C4-2B (cell line): Measurements from ENCODE around the gene CDC42SE2.
A peak's percentile ranks its signal among the peaks of the same experiment; 100 is the strongest.

Experiments
- H3K27ac ChIP-seq: fragments of 450-650 bp; 2 replicates; pipeline ENCODE4 v1.5.1; 2017
- ZFX ChIP-seq: fragments of 450-650 bp; IDR thresholded peaks from 2 replicates; pipeline ENCODE4 v1.6.1; 2017
- TF ChIP-seq, protein P1 (sequence below): fragments of 450-650 bp; conservative IDR thresholded peaks from 2 replicates; pipeline ENCODE4 v1.5.1; 2017; ENCODE audit warnings: mild to moderate bottlenecking

The CDC42SE2 gene

DNA sequence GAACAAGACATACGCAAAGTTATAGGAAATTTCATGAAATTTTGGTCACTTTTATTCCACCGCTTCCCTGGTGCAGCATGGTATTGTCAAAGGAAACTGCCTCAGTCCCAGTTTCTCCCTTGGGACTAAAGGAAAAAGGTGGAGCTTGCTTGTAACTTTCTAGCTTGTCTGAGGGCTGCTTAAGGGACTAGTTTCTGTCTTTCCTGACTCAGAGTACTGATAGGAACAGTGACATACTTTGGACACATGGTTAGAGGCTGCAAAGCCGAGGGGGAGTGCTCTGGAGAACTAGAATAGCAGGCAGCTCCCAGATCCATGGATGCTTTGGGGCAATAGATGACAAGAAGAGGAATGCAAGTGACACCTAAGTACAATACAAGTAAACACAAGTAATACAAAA lies 136.7 kb downstream of the CDC42SE2 start:
- no peak overlapping the region for H3K27ac ChIP-seq
- no peak for TF ChIP-seq ZFX
- TF ChIP-seq, protein P1, sequence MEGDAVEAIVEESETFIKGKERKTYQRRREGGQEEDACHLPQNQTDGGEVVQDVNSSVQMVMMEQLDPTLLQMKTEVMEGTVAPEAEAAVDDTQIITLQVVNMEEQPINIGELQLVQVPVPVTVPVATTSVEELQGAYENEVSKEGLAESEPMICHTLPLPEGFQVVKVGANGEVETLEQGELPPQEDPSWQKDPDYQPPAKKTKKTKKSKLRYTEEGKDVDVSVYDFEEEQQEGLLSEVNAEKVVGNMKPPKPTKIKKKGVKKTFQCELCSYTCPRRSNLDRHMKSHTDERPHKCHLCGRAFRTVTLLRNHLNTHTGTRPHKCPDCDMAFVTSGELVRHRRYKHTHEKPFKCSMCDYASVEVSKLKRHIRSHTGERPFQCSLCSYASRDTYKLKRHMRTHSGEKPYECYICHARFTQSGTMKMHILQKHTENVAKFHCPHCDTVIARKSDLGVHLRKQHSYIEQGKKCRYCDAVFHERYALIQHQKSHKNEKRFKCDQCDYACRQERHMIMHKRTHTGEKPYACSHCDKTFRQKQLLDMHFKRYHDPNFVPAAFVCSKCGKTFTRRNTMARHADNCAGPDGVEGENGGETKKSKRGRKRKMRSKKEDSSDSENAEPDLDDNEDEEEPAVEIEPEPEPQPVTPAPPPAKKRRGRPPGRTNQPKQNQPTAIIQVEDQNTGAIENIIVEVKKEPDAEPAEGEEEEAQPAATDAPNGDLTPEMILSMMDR, result no peak

DNA sequence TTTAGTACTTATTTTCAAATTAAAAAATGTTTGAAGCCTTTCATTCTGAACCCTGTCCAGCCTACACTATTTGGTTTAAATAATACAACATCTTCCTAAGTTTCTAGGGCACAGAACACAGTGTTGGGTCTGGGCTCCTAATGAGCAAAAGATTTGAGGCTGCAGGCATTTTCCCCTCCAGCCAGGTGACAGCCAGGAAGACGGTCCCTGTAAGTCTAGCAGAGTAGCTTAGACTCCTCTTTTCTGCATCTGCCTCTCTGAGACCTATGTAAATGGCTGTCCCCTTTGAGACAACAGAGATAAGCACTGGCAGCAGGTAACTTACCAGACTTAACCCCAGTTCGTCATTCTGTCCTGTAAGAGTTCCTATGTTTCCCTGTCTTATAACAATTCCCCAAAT lies 141.8 kb downstream of the CDC42SE2 start:
- H3K27ac ChIP-seq, result no peak overlapping the region
- no peak for TF ChIP-seq ZFX
- TF ChIP-seq, protein P1, result no peak

DNA sequence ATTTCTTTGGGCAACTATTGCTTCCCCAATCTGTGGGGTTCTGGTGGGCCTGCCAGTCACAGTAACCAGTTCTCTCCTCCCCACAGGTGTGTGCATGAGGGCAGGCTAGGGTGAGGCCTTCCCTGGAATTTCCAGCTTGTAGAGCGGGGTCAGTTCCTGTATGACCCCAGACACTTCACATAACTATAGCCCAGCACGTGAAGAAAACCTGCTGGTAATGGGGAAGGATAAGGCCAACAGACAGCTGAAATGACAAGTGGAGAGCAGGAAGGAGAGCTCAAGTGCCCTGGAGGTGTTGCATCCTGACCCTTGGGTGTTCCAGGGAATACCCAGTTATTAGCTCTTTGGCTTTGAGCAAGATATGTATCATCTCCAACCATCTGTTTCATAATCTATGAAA lies 142.2 kb downstream of the CDC42SE2 start:
- no peak for TF ChIP-seq ZFX
- TF ChIP-seq, protein P1, result no peak
- H3K27ac ChIP-seq, result no peak overlapping the region

DNA sequence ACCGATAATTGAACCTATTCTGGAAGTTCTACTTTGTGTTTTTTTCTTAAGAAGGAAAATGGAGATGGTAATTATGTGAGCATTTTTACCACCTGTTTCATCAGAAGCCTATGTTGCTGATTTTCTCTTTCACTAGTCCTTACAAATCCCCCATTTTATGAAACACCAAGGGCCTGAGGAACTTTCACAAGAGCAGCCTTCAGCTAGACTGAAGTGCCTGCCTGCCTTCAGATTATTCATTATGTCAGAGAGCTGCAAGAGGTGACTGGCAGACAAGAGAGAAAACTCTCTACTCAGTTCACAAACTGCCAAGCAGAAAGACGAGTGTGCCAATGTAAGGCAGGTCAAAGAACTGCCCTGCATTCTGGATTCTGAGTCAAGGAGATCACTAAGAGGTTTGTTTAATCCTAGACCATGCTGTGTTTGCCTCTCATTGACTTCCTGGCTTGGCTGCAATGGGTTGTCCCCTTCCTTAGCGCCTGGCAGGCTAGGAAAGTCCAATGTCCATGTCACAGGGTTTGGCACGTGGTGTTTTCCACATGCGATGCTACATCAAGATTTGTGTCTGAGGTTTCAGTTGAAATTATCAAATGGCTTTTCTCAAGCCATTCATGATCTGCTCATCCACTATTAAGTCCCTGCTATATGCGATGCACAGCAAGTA lies 143.3 kb downstream of the CDC42SE2 start:
- no peak overlapping the region for H3K27ac ChIP-seq
- TF ChIP-seq ZFX, result no peak
- TF ChIP-seq, protein P1, result no peak

DNA sequence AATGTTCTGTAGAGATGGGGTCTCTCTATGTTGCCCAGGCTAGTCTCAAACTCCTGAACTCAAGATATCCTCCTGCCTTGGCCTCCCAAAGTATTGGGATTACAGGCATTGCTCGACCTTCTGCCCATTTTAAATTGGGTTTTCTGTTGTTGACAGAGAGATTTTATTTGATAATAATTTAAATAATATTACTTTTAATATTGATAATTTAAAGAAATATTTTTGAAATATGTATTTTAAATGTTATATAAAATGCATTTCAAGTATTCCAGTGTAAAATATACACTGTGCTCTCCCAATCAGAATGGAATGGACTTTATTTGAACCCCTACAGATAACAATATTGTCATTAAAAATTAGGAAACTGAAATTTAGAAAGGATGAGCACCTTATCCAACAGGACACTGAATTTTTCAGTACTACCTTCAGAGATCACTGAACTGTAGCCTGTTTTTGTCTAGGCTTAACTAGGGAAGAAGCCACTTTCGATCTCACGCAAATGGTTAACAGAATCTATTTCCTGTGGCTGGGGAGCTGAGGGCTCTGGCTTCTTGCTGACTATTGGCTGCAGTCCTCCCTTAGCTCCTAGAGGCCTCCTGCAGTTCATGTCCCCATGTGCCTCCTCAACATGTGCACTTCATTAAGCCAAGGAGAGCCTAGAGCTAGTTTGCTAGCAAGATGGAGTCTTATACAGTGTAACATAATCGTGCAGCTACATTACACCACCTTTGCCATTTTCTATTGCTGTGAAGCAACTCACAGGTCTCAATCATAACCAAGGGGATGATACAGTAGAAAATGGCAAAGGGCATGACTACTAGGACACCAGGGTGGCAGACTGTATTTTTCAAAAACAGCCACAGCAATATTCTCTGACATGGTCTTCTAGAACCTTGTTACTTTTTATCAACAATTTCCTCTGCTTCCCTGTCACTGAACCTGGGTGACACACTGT lies 150.0 kb downstream of the CDC42SE2 start:
- no peak overlapping the region for H3K27ac ChIP-seq
- TF ChIP-seq, protein P1, result no peak
- TF ChIP-seq ZFX, result no peak

DNA sequence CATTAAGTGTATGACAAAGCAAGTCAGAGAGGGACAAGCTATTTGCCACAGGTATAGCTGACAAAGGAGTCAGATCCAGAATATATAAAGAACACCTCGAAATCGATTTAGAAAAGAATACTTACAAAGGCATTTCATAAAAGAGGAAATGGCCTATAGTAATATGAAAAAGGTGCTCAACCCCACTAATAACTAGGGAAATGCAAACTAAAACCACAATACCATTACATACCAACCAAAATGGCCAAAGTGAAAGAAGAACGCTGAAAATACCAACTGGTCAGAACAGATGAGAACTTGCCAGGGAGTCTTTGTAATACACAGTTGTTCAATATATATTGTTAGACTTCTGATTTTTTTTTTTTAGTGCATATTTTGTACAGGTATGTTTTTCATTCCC lies 152.9 kb downstream of the CDC42SE2 start:
- no peak for TF ChIP-seq ZFX
- TF ChIP-seq, protein P1, result no peak
- H3K27ac ChIP-seq, result no peak overlapping the region

DNA sequence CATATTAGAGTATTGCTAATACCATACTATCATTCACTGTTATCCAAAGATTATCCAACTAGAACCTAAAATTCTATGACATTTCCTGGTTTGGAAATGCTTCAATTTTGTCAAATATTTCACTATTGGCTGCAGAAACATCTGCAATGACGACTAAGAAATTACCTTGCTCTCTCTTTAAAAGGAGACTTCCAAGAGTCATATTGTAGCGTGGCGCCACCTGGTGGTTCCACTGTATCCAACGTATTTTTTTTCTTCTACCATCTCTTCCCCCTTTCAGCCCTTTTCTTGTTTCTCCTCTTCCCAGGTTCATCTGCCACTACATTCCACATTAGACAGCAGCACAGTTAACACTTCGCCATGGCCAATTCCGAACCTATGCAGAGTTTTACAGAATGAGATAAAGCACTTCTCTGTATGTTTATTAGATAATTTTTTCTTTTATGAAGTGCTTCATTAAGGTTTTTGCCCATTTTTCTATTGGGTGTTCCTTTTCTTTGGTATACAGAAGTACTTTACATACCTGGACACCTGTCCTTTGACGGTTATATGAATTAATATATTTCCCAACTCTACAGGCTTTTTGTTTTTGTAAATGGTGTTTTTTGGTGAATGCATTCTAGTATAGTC lies 153.5 kb downstream of the CDC42SE2 start:
- no peak overlapping the region for H3K27ac ChIP-seq
- TF ChIP-seq ZFX, result no peak
- TF ChIP-seq, protein P1, result peak; percentile 92
